IMR-90 (cell line): ENCODE data around the gene RPS19. TPM values are rescaled to one million over a fixed set of nuclear protein-coding genes. Genes with fewer than 3 reads are reported as not detected.

Experiments
- ATAC-seq: fragments of 200-7000 bp; cut with Tn5 transposase; 2 replicates; pipeline ENCODE4 v1.9.1; 2020; ENCODE audit warnings: low read depth, mild to moderate bottlenecking, moderate library complexity
- BruUV-seq: library from RNA; stranded (reverse); fragments of 400-500 nt; replicated peaks from 2 replicates; lab custom pipeline; 2021; lab: Mats Ljungman, UMichigan
- CTCF ChIA-PET: fragments of 300-600 bp; formaldehyde crosslinking; extraction: SDS; loops from one replicate; lab custom pipeline; 2021; ENCODE audit warnings: antibody characterized with exemption; lab: Yijun Ruan, JAX
- POLR2A ChIA-PET: fragments of 300-600 bp; sonication (Branson Sonifier 250); formaldehyde crosslinking; loops from one replicate; lab custom pipeline; 2022; ENCODE audit warnings: antibody characterized with exemption; ENCODE audit not compliant: unreplicated experiment; lab: Charles Lee
- DNase-seq: peaks from one replicate; pipeline ENCODE4 v3.0.0; 2013
- H2AFZ ChIP-seq: replicated peaks from 2 replicates; pipeline ENCODE3; 2013; ENCODE audit warnings: low read length, mild to moderate bottlenecking; ENCODE audit not compliant: poor library complexity
- H2AK5ac ChIP-seq: 2 replicates; pipeline ENCODE4 v1.6.1; 2013; ENCODE audit warnings: low read depth, low read length, inconsistent platforms
- H2AK9ac ChIP-seq: replicated peaks from 2 replicates; pipeline ENCODE3; 2013; ENCODE audit warnings: mild to moderate bottlenecking, low read depth, low read length, moderate library complexity; ENCODE audit not compliant: poor library complexity
- H2BK120ac ChIP-seq: 2 replicates; pipeline ENCODE4 v1.6.1; 2013; ENCODE audit warnings: low read depth, low read length, inconsistent platforms
- H2BK15ac ChIP-seq: 3 replicates; pipeline ENCODE4 v1.6.1; 2013; ENCODE audit warnings: low read depth, low read length, inconsistent platforms
- H2BK20ac ChIP-seq: 2 replicates; pipeline ENCODE4 v1.6.1; 2013; ENCODE audit warnings: low read depth, mild to moderate bottlenecking, inconsistent platforms, low read length, moderate library complexity
- H2BK5ac ChIP-seq: 2 replicates; pipeline ENCODE4 v1.6.1; 2013; ENCODE audit warnings: mild to moderate bottlenecking, low read depth, low read length, inconsistent platforms; ENCODE audit not compliant: poor library complexity, severe bottlenecking
- H3K14ac ChIP-seq: replicated peaks from 2 replicates; pipeline ENCODE4 v1.6.1; 2013; ENCODE audit warnings: low read depth, low read length, inconsistent platforms
- H3K18ac ChIP-seq: 2 replicates; pipeline ENCODE4 v1.6.1; 2013; ENCODE audit warnings: low read depth, low read length, control low read depth
- H3K23ac ChIP-seq: 2 replicates; pipeline ENCODE4 v1.6.1; 2013; ENCODE audit warnings: low read depth, low read length, inconsistent platforms
- H3K27ac ChIP-seq: 2 replicates; pipeline ENCODE4 v1.5.1; 2013; ENCODE audit warnings: mild to moderate bottlenecking, control low read depth, low read length; ENCODE audit not compliant: insufficient read depth
- H3K27me3 ChIP-seq: 2 replicates; pipeline ENCODE4 v1.6.1; 2013; ENCODE audit warnings: low read length; ENCODE audit not compliant: control insufficient read depth, insufficient read depth
- H3K36me3 ChIP-seq: 2 replicates; pipeline ENCODE4 v1.6.1; 2013; ENCODE audit warnings: low read length, mixed read lengths; ENCODE audit not compliant: control insufficient read depth, insufficient read depth
- H3K4ac ChIP-seq: 2 replicates; pipeline ENCODE4 v1.6.1; 2013; ENCODE audit warnings: low read depth, low read length, inconsistent platforms
- H3K4me1 ChIP-seq: 2 replicates; pipeline ENCODE4 v1.6.1; 2013; ENCODE audit warnings: low read length, mixed read lengths; ENCODE audit not compliant: control insufficient read depth, insufficient read depth
- H3K4me2 ChIP-seq: 2 replicates; pipeline ENCODE4 v1.6.1; 2013; ENCODE audit warnings: low read depth, mild to moderate bottlenecking, control low read depth, low read length, moderate library complexity
- H3K4me3 ChIP-seq: 2 replicates; pipeline ENCODE4 v1.5.1; 2013; ENCODE audit warnings: low read depth, mild to moderate bottlenecking, control low read depth, low read length, moderate library complexity; ENCODE audit not compliant: insufficient read depth
- H3K56ac ChIP-seq: 2 replicates; pipeline ENCODE4 v1.6.1; 2013; ENCODE audit warnings: low read length, inconsistent platforms; ENCODE audit not compliant: insufficient read depth; ENCODE audit errors: extremely low read depth
- H3K79me1 ChIP-seq, 2 experiments: 2 replicates each; pipeline ENCODE4 v1.6.1; 2013; ENCODE audit warnings: low read length in 2 of 2, inconsistent platforms in 1 of 2, low read depth in 1 of 2
- H3K9ac ChIP-seq: 2 replicates; pipeline ENCODE4 v1.6.1; 2013; ENCODE audit warnings: low read depth, low read length, control low read depth
- H3K9me1 ChIP-seq: 2 replicates; pipeline ENCODE4 v1.6.1; 2013; ENCODE audit warnings: low read length, inconsistent platforms; ENCODE audit not compliant: insufficient read depth
- H3K9me3 ChIP-seq: 2 replicates; pipeline ENCODE4 v1.6.1; 2013; ENCODE audit warnings: low read length; ENCODE audit not compliant: control insufficient read depth, insufficient read depth
- H4K20me1 ChIP-seq: 2 replicates; pipeline ENCODE4 v1.6.1; 2013; ENCODE audit warnings: low read length, inconsistent platforms; ENCODE audit not compliant: insufficient read depth
- H4K5ac ChIP-seq: 2 replicates; pipeline ENCODE4 v1.6.1; 2013; ENCODE audit warnings: mild to moderate bottlenecking, low read depth, low read length, control low read depth
- H4K8ac ChIP-seq, 2 experiments: 2 replicates each; pipeline ENCODE4 v1.6.1; 2013; ENCODE audit warnings: low read depth in 2 of 2, low read length in 2 of 2, control low read depth in 1 of 2, inconsistent platforms in 1 of 2
- H4K91ac ChIP-seq: 2 replicates; pipeline ENCODE4 v1.6.1; 2013; ENCODE audit warnings: low read depth, low read length, inconsistent platforms; ENCODE audit not compliant: insufficient read depth
- RCOR1 ChIP-seq: IDR thresholded peaks from 2 replicates; pipeline ENCODE4 v1.6.1; 2012; ENCODE audit warnings: mild to moderate bottlenecking, low read length, improper control_type of control experiment; ENCODE audit not compliant: insufficient replicate concordance
- SMC3 ChIP-seq: fragments of 150-350 bp; IDR thresholded peaks from 2 replicates; pipeline ENCODE4 v1.6.1; 2016; ENCODE audit warnings: low read depth, mild to moderate bottlenecking, antibody characterized with exemption, low read length, moderate library complexity
- WGBS, 2 experiments: methylation state at CpG; one replicate each; pipeline versions ENCODE4 v1.1.5 to v1.1.7; 2013; ENCODE audit warnings: missing lambda C conversion rate in 2 of 2; ENCODE audit not compliant: insufficient read length in 1 of 2; ENCODE audit errors: extremely low coverage in 2 of 2; 5-methylcytosine and 5-hydroxymethylcytosine counted together
- dilution Hi-C: fragments of 300-500 bp; cut with HindIII; formaldehyde crosslinking; loops from one replicate; pipeline ENCODE4 v1.14.3; 2018; ENCODE audit warnings: low sequenced_read_pairs; ENCODE audit not compliant: unreplicated experiment
- in situ Hi-C: fragments of 300-500 bp; cut with MboI; formaldehyde crosslinking; loops from 3 replicates; pipeline ENCODE4 v1.14.3; 2019; ENCODE audit warnings: low sequenced_read_pairs, inconsistent platforms, mixed read lengths
- intact Hi-C: fragments of 100-400 bp; cut with micrococcal nuclease; formaldehyde crosslinking; loops from 2 replicates; pipeline ENCODE4 v1.10.0; 2022
- polyA plus RNA-seq, 3 experiments: library from polyadenylated mRNA; depleted of rRNA; stranded (reverse); fragments of >200 nt; gene quantifications; 2 replicates each; pipeline ENCODE4 v1.2.3, GENCODE V29; 2012; ENCODE audit warnings: low replicate concordance in 1 of 3
- total RNA-seq: library from RNA; depleted of rRNA; stranded (reverse); fragments of >200 nt; gene quantifications from 2 replicates; pipeline ENCODE4 v1.2.3, GENCODE V29; 2012

Gene RPS19
- total and polyA plus RNA-seq, 2 of the 4 experiments (the other 2 are of a cell fraction): 230 to 3,988 TPM

- Histone ChIP-seq H2AK5ac (no peak overlapping the region), H3K18ac (no peak overlapping the region), H2AK9ac (peak overlapping the region; percentile 92), H3K4me3 (peak overlapping the region; percentile 28), H2BK120ac (no peak overlapping the region), H4K20me1 (peaks cover 37% of the 10 kb centered on the region), H3K23ac (no peak overlapping the region), H2BK20ac (no peak overlapping the region), H2BK5ac (peak overlapping the region; percentile 10), H3K4ac (peak overlapping the region; percentile 70), H4K8ac (peak overlapping the region in 1 of 2 experiments; percentile 78; a peak in 2 of 4 replicates), H3K56ac (no peak overlapping the region), H4K5ac (no peak overlapping the region), H3K36me3 (peaks cover 34% of the 10 kb centered on the region), H3K14ac (0 out of 2 replicates have a peak overlapping the region, but pooled peaks have one; percentile 29), H3K27ac (peak overlapping the region; percentile 15; the same call in 1 of the 2 replicates), H2BK15ac (no peak overlapping the region), H3K9me1 (peaks cover 17% of the 10 kb centered on the region), H2AFZ (peak overlapping the region; percentile 100), H4K91ac (no peak overlapping the region), H3K4me1 (peaks cover 10% of the 10 kb centered on the region), H3K4me2 (peak overlapping the region; percentile 71), H3K27me3 (peaks cover 10% of the 10 kb centered on the region), H3K9ac (peak overlapping the region; percentile 62), H3K79me1 (peaks cover 8 to 38% of the 10 kb centered on the region in 2 experiments; a peak in 3 of 4 replicates), H3K9me3 (no peaks in the 10 kb centered on the region)
- 3% methylated on average over 6 of the region's 8 CpGs; no CpG with 5 or more reads in 1 of the 2 experiments for WGBS, 2 experiments
- ChIA-PET CTCF (interaction anchor here (0.7 kb wide), 1 partner anchor 48 kb away, joined by 4 read pairs; no protein-coding TSS in a partner anchor), POLR2A (interaction anchor here (0.5 to 0.7 kb wide), 2 partner anchors 107 to 512 kb away, joined by 7 to 17 read pairs; no protein-coding TSS in a partner anchor)
- BruUV-seq: no TSS peak
- intact Hi-C loops (no loop called here), dilution Hi-C loops (no loop called here), in situ Hi-C loops (no loop called here)
- 0 out of 2 replicates have a peak, but pooled peaks have one; percentile 14 for TF ChIP-seq SMC3
- no peak for TF ChIP-seq RCOR1
- ATAC-seq (no peak), DNase-seq (no peak)
These were observed 840 bp upstream of the RPS19 start for GRCh38 chr19:41859213-41859617.
